B cell (primary cell): ENCODE results near the gene MOB3C. TPM values are rescaled to one million over a fixed set of nuclear protein-coding genes. Genes with fewer than 3 reads are reported as not detected.

Experiments
- ATAC-seq: fragments of 200-7000 bp; cut with Tn5 transposase; one replicate; pipeline ENCODE4 v1.10.0; 2021; ENCODE audit warnings: low read depth, mild to moderate bottlenecking, moderate number of reproducible peaks, moderate library complexity
- CTCF ChIA-PET: fragments of 350-600 bp; sonication (Branson Sonifier 250); formaldehyde crosslinking; loops from one replicate; lab custom pipeline; 2021; ENCODE audit warnings: antibody characterized with exemption, inconsistent platforms; lab: Charles Lee
- POLR2A ChIA-PET: fragments of 350-600 bp; sonication (Branson Sonifier 250); formaldehyde crosslinking; loops from one replicate; lab custom pipeline; 2021; ENCODE audit warnings: antibody characterized with exemption; lab: Charles Lee
- DNase-seq: peaks from one replicate; pipeline ENCODE4 v3.0.0; 2013
- H2AFZ ChIP-seq: 2 replicates; pipeline ENCODE4 v1.6.1; 2012; ENCODE audit warnings: mild to moderate bottlenecking, low read depth, low read length; ENCODE audit not compliant: insufficient read depth, poor library complexity, severe bottlenecking
- H3K27ac ChIP-seq, 2 donors: 1 replicate in 1 of 2; 2 replicates in 1 of 2; pipeline ENCODE4 v1.5.1; 2012 to 2013; ENCODE audit warnings: low read length in 2 of 2, mild to moderate bottlenecking in 2 of 2, moderate library complexity in 1 of 2
- H3K27me3 ChIP-seq, 4 experiments: fragments of 200-600 bp in 1 of 4; sonication (generic) in 1 of 4; replicated peaks in 1 of 4; 1 replicate in 2 of 4; 2 replicates in 2 of 4; pipeline versions ENCODE4 v1.6.1 to v1.7.0; 2013 to 2016; ENCODE audit warnings: low read length in 3 of 4, mild to moderate bottlenecking in 2 of 4, mixed read lengths in 1 of 4, moderate library complexity in 1 of 4; ENCODE audit not compliant: insufficient read depth in 4 of 4, control insufficient read depth in 3 of 4; ENCODE audit errors: control extremely low read depth in 1 of 4
- H3K36me3 ChIP-seq, 2 experiments: replicated peaks in 1 of 2; 1 replicate in 1 of 2; 2 replicates in 1 of 2; pipeline versions ENCODE4 v1.6.1 to v1.7.1; 2013; ENCODE audit warnings: low read length in 1 of 2; ENCODE audit not compliant: insufficient read depth in 2 of 2, control insufficient read depth in 1 of 2; ENCODE audit errors: control extremely low read depth in 1 of 2, extremely low read depth in 1 of 2
- H3K4me1 ChIP-seq, 2 donors: fragments of 200-600 bp in 1 of 2; sonication (generic) in 1 of 2; 1 replicate in 1 of 2; 2 replicates in 1 of 2; pipeline versions ENCODE4 v1.5.1 to v1.6.1; 2013 to 2017; ENCODE audit warnings: low read length in 2 of 2; ENCODE audit not compliant: control insufficient read depth in 2 of 2, insufficient read depth in 2 of 2
- H3K4me2 ChIP-seq: replicated peaks from 2 replicates; pipeline ENCODE3; 2012; ENCODE audit warnings: mild to moderate bottlenecking, low read depth, low read length; ENCODE audit not compliant: poor library complexity, severe bottlenecking
- H3K4me3 ChIP-seq, 5 experiments: fragments of 200-600 bp in 1 of 5; sonication (generic) in 1 of 5; 1 replicate in 3 of 5; 2 replicates in 2 of 5; pipeline versions ENCODE4 v1.5.1 to v1.7.0; 2011 to 2016; ENCODE audit warnings: low read length in 4 of 5, mild to moderate bottlenecking in 4 of 5, low read depth in 2 of 5, control low read depth in 1 of 5, moderate library complexity in 1 of 5; ENCODE audit not compliant: insufficient read depth in 1 of 5; ENCODE audit errors: control extremely low read depth in 1 of 5, extremely low read depth in 1 of 5
- H3K79me2 ChIP-seq: fragments of 200-600 bp; sonication (generic); one replicate; pipeline ENCODE4 v1.6.0; 2016; ENCODE audit warnings: low read length; ENCODE audit not compliant: control insufficient read depth, insufficient read depth
- H3K9ac ChIP-seq: fragments of 200-600 bp; sonication (generic); 2 replicates; pipeline ENCODE4 v1.6.1; 2017; ENCODE audit warnings: mild to moderate bottlenecking, low read length, moderate library complexity
- H3K9me3 ChIP-seq, 3 donors: one replicate each; pipeline versions ENCODE4 v1.6.1 to v1.7.1; 2013; ENCODE audit warnings: low read length in 2 of 3; ENCODE audit not compliant: control insufficient read depth in 2 of 3, insufficient read depth in 1 of 3; ENCODE audit errors: control extremely low read depth in 1 of 3
- H4K20me1 ChIP-seq: 2 replicates; pipeline ENCODE4 v1.6.0; 2012; ENCODE audit warnings: mild to moderate bottlenecking, low read length; ENCODE audit not compliant: insufficient read depth, control insufficient read depth, poor library complexity, severe bottlenecking
- H3K27ac Mint-ChIP-seq: one replicate; pipeline ENCODE4 v1.8.0; 2021; ENCODE audit warnings: mixed read lengths
- H3K27me3 Mint-ChIP-seq: one replicate; pipeline ENCODE4 v1.8.0; 2021; ENCODE audit warnings: mixed read lengths
- H3K4me1 Mint-ChIP-seq: one replicate; pipeline ENCODE4 v1.8.0; 2021; ENCODE audit warnings: mixed read lengths
- H3K4me3 Mint-ChIP-seq: one replicate; pipeline ENCODE4 v1.8.0; 2021; ENCODE audit warnings: mixed read lengths
- H3K9me3 Mint-ChIP-seq: one replicate; pipeline ENCODE4 v1.8.0; 2022; ENCODE audit warnings: mixed read lengths; ENCODE audit not compliant: insufficient read depth
- CTCF ChIP-seq: fragments of 200-600 bp; IDR thresholded peaks from one replicate; pipeline ENCODE4 v1.8.0; 2022; ENCODE audit warnings: antibody characterized with exemption, mild to moderate bottlenecking
- EZH2 ChIP-seq: IDR thresholded peaks from 2 replicates; pipeline ENCODE4 v1.6.1; 2012; ENCODE audit warnings: borderline replicate concordance, low read depth, mild to moderate bottlenecking, moderate library complexity, low read length; ENCODE audit not compliant: insufficient read depth, poor library complexity, severe bottlenecking
- WGBS: methylation state at CpG from one replicate; pipeline ENCODE4 v1.1.5; 2013; ENCODE audit warnings: missing lambda C conversion rate; ENCODE audit not compliant: insufficient coverage; 5-methylcytosine and 5-hydroxymethylcytosine counted together
- intact Hi-C: fragments of 100-400 bp; cut with micrococcal nuclease; formaldehyde crosslinking; loops from one replicate; pipeline ENCODE4 v1.10.0; 2022
- polyA plus RNA-seq: library from polyadenylated mRNA; depleted of rRNA; stranded (reverse); fragments of >200 nt; gene quantifications from 2 replicates; pipeline ENCODE4 v1.2.3, GENCODE V29; 2012
- total RNA-seq, 2 donors: library from RNA; stranded (reverse); fragments of 120-200 nt in 1 of 2; gene quantifications; 1 replicate in 1 of 2; 2 replicates in 1 of 2; pipeline versions ENCODE4 v1.2.3 to v1.2.4, GENCODE V29; 2013 to 2022

MOB3C gene
- total and polyA plus RNA-seq, 2 donors (not counting 1 experiment from before 2014, with no cell fraction given) = 18.9 to 19.2 TPM

GRCh38 chr1:46647611-46648010, 31.0 kb upstream of the MOB3C start:
- no peak overlapping the region for H2AFZ ChIP-seq
- no peak overlapping the region for H3K4me3 Mint-ChIP-seq
- H3K9ac ChIP-seq = no peak overlapping the region
- H3K4me1 Mint-ChIP-seq = no peaks in the 10 kb centered on the region
- H4K20me1 ChIP-seq = no peaks in the 10 kb centered on the region
- no CpG with 5 or more reads among the region's 3 CpGs for WGBS
- intact Hi-C loops = no loop called here
- H3K27me3 ChIP-seq = no peaks in the 10 kb centered on the region
- no peak for DNase-seq
- H3K4me3 ChIP-seq = no peak overlapping the region
- CTCF ChIA-PET = no interaction called here
- ATAC-seq = no peak
- no peaks in the 10 kb centered on the region for H3K4me1 ChIP-seq
- peaks cover 2 to 30% of the 10 kb centered on the region in 2 experiments for H3K36me3 ChIP-seq
- H3K9me3 ChIP-seq = peaks cover 0 to 4% (median 4%) of the 10 kb centered on the region in 3 donors
- H3K79me2 ChIP-seq = no peaks in the 10 kb centered on the region
- no peak overlapping the region for H3K4me2 ChIP-seq
- no peak overlapping the region for H3K27ac Mint-ChIP-seq
- POLR2A ChIA-PET = no interaction called here
- H3K9me3 Mint-ChIP-seq = peaks cover 5% of the 10 kb centered on the region
- no peak overlapping the region for H3K27ac ChIP-seq
- no peak for TF ChIP-seq EZH2
- TF ChIP-seq CTCF = no peak
- H3K27me3 Mint-ChIP-seq = no peaks in the 10 kb centered on the region

DNA sequence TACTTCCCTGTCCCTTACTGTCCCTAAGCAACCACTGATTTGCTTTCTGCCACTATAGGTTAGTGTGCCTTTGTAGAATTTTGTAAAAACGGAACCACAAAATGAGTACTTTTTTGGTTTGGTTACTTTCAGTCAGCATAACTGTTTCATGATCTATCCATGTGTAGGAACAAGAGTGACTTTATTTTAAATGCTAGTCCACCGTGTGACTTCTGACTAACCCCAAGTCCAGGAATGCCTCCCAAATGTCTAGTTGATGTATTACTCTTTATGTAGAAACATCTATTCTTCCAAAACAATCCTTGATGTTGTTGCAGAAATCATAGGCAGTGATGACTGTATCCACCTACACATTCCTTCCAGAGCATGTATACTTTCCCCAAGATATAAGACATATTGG, 30.2 kb upstream of the MOB3C start:
- Mint-ChIP-seq H3K9me3 (peaks cover 5% of the 10 kb centered on the region), H3K27ac (no peak overlapping the region), H3K4me3 (no peak overlapping the region), H3K27me3 (no peaks in the 10 kb centered on the region), H3K4me1 (no peaks in the 10 kb centered on the region)
- Histone ChIP-seq H3K27me3 (no peaks in the 10 kb centered on the region), H2AFZ (no peak overlapping the region), H3K4me1 (no peaks in the 10 kb centered on the region), H3K36me3 (peaks cover 0 to 23% of the 10 kb centered on the region in 2 experiments), H3K9ac (no peak overlapping the region), H3K27ac (no peak overlapping the region), H4K20me1 (no peaks in the 10 kb centered on the region), H3K9me3 (peaks cover 0 to 4% (median 4%) of the 10 kb centered on the region in 3 donors), H3K4me2 (no peak overlapping the region), H3K79me2 (no peaks in the 10 kb centered on the region), H3K4me3 (no peak overlapping the region)
- intact Hi-C loops = no loop called here
- ATAC-seq = no peak
- WGBS = 100% methylated on average over 1 of the region's 2 CpGs
- ChIA-PET CTCF (interaction anchor here (1.3 kb wide), 1 partner anchor 12 kb away, joined by 3 read pairs; no protein-coding TSS in a partner anchor), POLR2A (no interaction called here)
- TF ChIP-seq EZH2 = no peak
- no peak for TF ChIP-seq CTCF
- no peak for DNase-seq
